ENCODE measurements around the gene MEGF9. TPM values are rescaled to one million over a fixed set of nuclear protein-coding genes. Genes with fewer than 3 reads are reported as not detected.

Gene MEGF9
- total RNA-seq, 1 donor from 2014 or later: 5.0 TPM

- Mint-ChIP-seq H3K9me3 (peaks cover 8% of the 10 kb centered on the region), H3K36me3 (ENCODE audit: low read depth) (peaks cover 9% of the 10 kb centered on the region), H3K27ac (no peak overlapping the region), H3K27me3 (ENCODE audit: low read depth) (peaks cover 7% of the 10 kb centered on the region), H3K4me3 (ENCODE audit: low read depth) (no peak overlapping the region), H3K4me1 (ENCODE audit: low read depth) (peaks cover 17% of the 10 kb centered on the region)
- DNase-seq (ENCODE audit: low spot score): peak; percentile 18
- intact Hi-C loops (cut with micrococcal nuclease): no loop called here
Measured at GRCh38 chr9:120583958-120584369, 130.3 kb downstream of the MEGF9 start.

GRCh38 chr9:120580051-120580896, 134.0 kb downstream of the MEGF9 start, which contains the start of gene CDK5RAP2:
TSS of gene CDK5RAP2 (minus strand) at chr9:120580167. CDS start at chr9:120579978, 189 bp downstream.
- Mint-ChIP-seq H3K9me3 (peaks cover 8% of the 10 kb centered on the region), H3K4me3 (ENCODE audit: low read depth) (peak within 1 kb of the TSS; percentile 97), H3K4me1 (ENCODE audit: low read depth) (peaks cover 41% of the 10 kb centered on the region), H3K27ac (peak within 1 kb of the TSS; percentile 93), H3K36me3 (ENCODE audit: low read depth) (peaks cover 29% of the 10 kb centered on the region), H3K27me3 (ENCODE audit: low read depth) (no peaks in the 10 kb centered on the region)
- intact Hi-C loops (cut with micrococcal nuclease): loop anchor here (1.0 kb wide), 1 partner anchor 213 kb away; the partner anchor contains the start of gene FBXW2
- peak; percentile 91 for DNase-seq (ENCODE audit: low spot score)

GRCh38 chr9:120579139-120580050, 134.9 kb downstream of the MEGF9 start:
- Mint-ChIP-seq H3K27me3 (ENCODE audit: low read depth) (no peaks in the 10 kb centered on the region), H3K4me3 (ENCODE audit: low read depth) (peak overlapping the region; percentile 97), H3K27ac (peak overlapping the region; percentile 93), H3K9me3 (peaks cover 8% of the 10 kb centered on the region), H3K4me1 (ENCODE audit: low read depth) (peaks cover 41% of the 10 kb centered on the region), H3K36me3 (ENCODE audit: low read depth) (peaks cover 29% of the 10 kb centered on the region)
- no peak for DNase-seq (ENCODE audit: low spot score)
- intact Hi-C loops (cut with micrococcal nuclease): loop anchor here (1.0 kb wide), 1 partner anchor 214 kb away; the partner anchor contains the start of gene FBXW2

GRCh38 chr9:120574473-120574872, 139.8 kb downstream of the MEGF9 start:
- Mint-ChIP-seq H3K4me1 (ENCODE audit: low read depth) (peaks cover 39% of the 10 kb centered on the region), H3K4me3 (ENCODE audit: low read depth) (no peak overlapping the region), H3K9me3 (no peaks in the 10 kb centered on the region), H3K36me3 (ENCODE audit: low read depth) (peaks cover 44% of the 10 kb centered on the region), H3K27me3 (ENCODE audit: low read depth) (no peaks in the 10 kb centered on the region), H3K27ac (no peak overlapping the region)
- DNase-seq (ENCODE audit: low spot score): no peak
- intact Hi-C loops (cut with micrococcal nuclease): no loop called here

GRCh38 chr9:120572472-120572871, 141.8 kb downstream of the MEGF9 start:
- intact Hi-C loops (cut with micrococcal nuclease): no loop called here
- H3K36me3 Mint-ChIP-seq (ENCODE audit: low read depth): peaks cover 55% of the 10 kb centered on the region
- no peak overlapping the region for H3K4me3 Mint-ChIP-seq (ENCODE audit: low read depth)

GRCh38 chr9:120571443-120572257, 142.6 kb downstream of the MEGF9 start:
- Mint-ChIP-seq H3K9me3 (no peaks in the 10 kb centered on the region), H3K27me3 (ENCODE audit: low read depth) (no peaks in the 10 kb centered on the region), H3K27ac (no peak overlapping the region), H3K4me1 (ENCODE audit: low read depth) (peaks cover 21% of the 10 kb centered on the region), H3K4me3 (ENCODE audit: low read depth) (no peak overlapping the region), H3K36me3 (ENCODE audit: low read depth) (peaks cover 56% of the 10 kb centered on the region)
- intact Hi-C loops (cut with micrococcal nuclease): no loop called here
- no peak for DNase-seq (ENCODE audit: low spot score)

More at GRCh38 chr9:120572472-120572871, 141.8 kb downstream of the MEGF9 start:
- H3K27me3 Mint-ChIP-seq (ENCODE audit: low read depth): no peaks in the 10 kb centered on the region
- DNase-seq (ENCODE audit: low spot score): no peak
- H3K9me3 Mint-ChIP-seq: no peaks in the 10 kb centered on the region
- peaks cover 27% of the 10 kb centered on the region for H3K4me1 Mint-ChIP-seq (ENCODE audit: low read depth)
- H3K27ac Mint-ChIP-seq: no peak overlapping the region

- Mint-ChIP-seq H3K4me3 (ENCODE audit: low read depth) (no peak overlapping the region), H3K4me1 (ENCODE audit: low read depth) (peaks cover 11% of the 10 kb centered on the region), H3K9me3 (no peaks in the 10 kb centered on the region), H3K27me3 (ENCODE audit: low read depth) (no peaks in the 10 kb centered on the region), H3K27ac (no peak overlapping the region), H3K36me3 (ENCODE audit: low read depth) (peaks cover 61% of the 10 kb centered on the region)
- intact Hi-C loops (cut with micrococcal nuclease): no loop called here
- DNase-seq (ENCODE audit: low spot score): no peak
Measured at GRCh38 chr9:120570296-120570695, 144.0 kb downstream of the MEGF9 start.

GRCh38 chr9:120569556-120569955, 144.7 kb downstream of the MEGF9 start:
- no peaks in the 10 kb centered on the region for H3K9me3 Mint-ChIP-seq
- peaks cover 68% of the 10 kb centered on the region for H3K36me3 Mint-ChIP-seq (ENCODE audit: low read depth)
- no peak overlapping the region for H3K4me3 Mint-ChIP-seq (ENCODE audit: low read depth)
- intact Hi-C loops (cut with micrococcal nuclease): no loop called here
- no peaks in the 10 kb centered on the region for H3K27me3 Mint-ChIP-seq (ENCODE audit: low read depth)
- DNase-seq (ENCODE audit: low spot score): no peak
- no peak overlapping the region for H3K27ac Mint-ChIP-seq
- H3K4me1 Mint-ChIP-seq (ENCODE audit: low read depth): peaks cover 11% of the 10 kb centered on the region

GRCh38 chr9:120568816-120569215, 145.5 kb downstream of the MEGF9 start:
- no peak overlapping the region for H3K27ac Mint-ChIP-seq
- no peak overlapping the region for H3K4me3 Mint-ChIP-seq (ENCODE audit: low read depth)
- H3K9me3 Mint-ChIP-seq: no peaks in the 10 kb centered on the region
- no peak for DNase-seq (ENCODE audit: low spot score)
- H3K27me3 Mint-ChIP-seq (ENCODE audit: low read depth): no peaks in the 10 kb centered on the region
- peaks cover 72% of the 10 kb centered on the region for H3K36me3 Mint-ChIP-seq (ENCODE audit: low read depth)
- intact Hi-C loops (cut with micrococcal nuclease): no loop called here
- H3K4me1 Mint-ChIP-seq (ENCODE audit: low read depth): peaks cover 4% of the 10 kb centered on the region

GRCh38 chr9:120567874-120568273, 146.4 kb downstream of the MEGF9 start:
- H3K27ac Mint-ChIP-seq: no peak overlapping the region
- peaks cover under 1% of the 10 kb centered on the region for H3K4me1 Mint-ChIP-seq (ENCODE audit: low read depth)
- peaks cover 78% of the 10 kb centered on the region for H3K36me3 Mint-ChIP-seq (ENCODE audit: low read depth)

GRCh38 chr9:120567081-120567480, 147.2 kb downstream of the MEGF9 start:
- intact Hi-C loops (cut with micrococcal nuclease): no loop called here
- H3K27ac Mint-ChIP-seq: no peak overlapping the region
- no peak overlapping the region for H3K4me3 Mint-ChIP-seq (ENCODE audit: low read depth)
- DNase-seq (ENCODE audit: low spot score): no peak
- H3K27me3 Mint-ChIP-seq (ENCODE audit: low read depth): no peaks in the 10 kb centered on the region
- H3K36me3 Mint-ChIP-seq (ENCODE audit: low read depth): peaks cover 85% of the 10 kb centered on the region
- peaks cover 5% of the 10 kb centered on the region for H3K4me1 Mint-ChIP-seq (ENCODE audit: low read depth)
- H3K9me3 Mint-ChIP-seq: no peaks in the 10 kb centered on the region

More at GRCh38 chr9:120567874-120568273, 146.4 kb downstream of the MEGF9 start:
- intact Hi-C loops (cut with micrococcal nuclease): no loop called here
- DNase-seq (ENCODE audit: low spot score): no peak
- Mint-ChIP-seq H3K27me3 (ENCODE audit: low read depth) (no peaks in the 10 kb centered on the region), H3K9me3 (no peaks in the 10 kb centered on the region), H3K4me3 (ENCODE audit: low read depth) (no peak overlapping the region)

GRCh38 chr9:120564589-120564988, 149.7 kb downstream of the MEGF9 start:
- intact Hi-C loops (cut with micrococcal nuclease): no loop called here
- DNase-seq (ENCODE audit: low spot score): no peak
- H3K27me3 Mint-ChIP-seq (ENCODE audit: low read depth): no peaks in the 10 kb centered on the region
- peaks cover 78% of the 10 kb centered on the region for H3K36me3 Mint-ChIP-seq (ENCODE audit: low read depth)
- no peak overlapping the region for H3K4me3 Mint-ChIP-seq (ENCODE audit: low read depth)
- H3K27ac Mint-ChIP-seq: no peak overlapping the region
- peaks cover 8% of the 10 kb centered on the region for H3K4me1 Mint-ChIP-seq (ENCODE audit: low read depth)
- H3K9me3 Mint-ChIP-seq: no peaks in the 10 kb centered on the region

All from activated T-helper 2 cell treated with anti-CD3 and anti-CD28 coated beads, Interferon-gamma antibody, Interleukin-2, Interleukin-4, amounts not matched to agents 10 μg/mL and 5 μg/mL and 100 μg/mL, durations not matched to agents 14 hours and 24 hours and 36 hours (primary cell).